Measurements from ENCODE around the gene XIAP.

Gene XIAP

DNA sequence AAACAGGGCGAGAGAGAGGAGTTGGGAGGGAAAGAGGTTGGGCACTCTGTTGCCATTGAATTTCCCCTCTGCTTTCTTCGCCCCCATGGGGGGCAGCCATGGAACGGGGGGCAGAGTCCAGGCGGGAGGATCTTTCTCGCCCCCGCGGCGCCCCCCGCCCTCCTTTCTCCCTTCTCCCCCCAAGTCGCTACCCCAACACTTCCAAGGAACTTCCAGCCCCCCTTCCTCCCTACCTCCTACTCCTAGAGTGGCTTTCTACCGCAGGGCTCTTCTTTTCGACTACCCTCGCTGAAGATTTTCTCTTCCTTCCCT is 101.1 kb downstream of the XIAP start:
- no peak for DNase-seq (ENCODE audit: low read depth)

DNA sequence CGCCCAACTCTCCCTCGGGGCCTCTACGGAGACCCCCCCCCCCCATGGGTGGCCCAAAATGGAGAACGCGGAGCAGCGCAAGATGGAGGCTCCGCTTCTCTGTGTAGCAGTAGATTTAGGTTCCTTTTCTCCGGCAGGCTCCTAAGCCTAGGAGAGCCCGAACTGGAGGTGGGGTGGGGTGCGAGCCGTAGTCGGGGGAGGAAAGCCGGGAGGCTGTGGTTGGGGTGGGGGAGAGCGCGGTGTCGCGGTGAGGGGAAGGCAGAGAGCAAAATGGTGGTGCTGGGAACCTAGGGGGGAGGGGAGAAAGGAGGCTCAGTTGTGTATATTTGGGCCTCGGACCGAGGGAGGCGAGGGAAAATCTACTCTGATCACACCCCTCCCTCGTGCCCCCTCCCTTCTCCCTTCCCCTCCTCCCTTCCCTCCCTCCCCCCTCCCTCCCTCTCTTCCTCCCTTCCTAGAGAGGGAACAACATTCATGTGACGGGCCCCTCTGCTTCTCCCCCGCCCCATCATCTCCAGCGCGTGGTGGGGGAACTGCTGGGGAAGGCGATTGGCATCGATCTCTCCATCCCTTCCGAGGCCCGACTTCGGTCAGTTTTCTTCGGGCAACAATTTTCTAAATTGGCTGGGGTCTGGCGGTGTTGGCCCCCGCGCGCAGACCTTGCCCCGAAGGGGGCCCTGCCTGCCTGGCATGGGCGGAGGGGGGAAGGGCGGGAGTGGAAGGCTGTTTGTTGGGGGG is 101.6 kb downstream of the XIAP start, which contains the start of gene STAG2:
TSS of gene STAG2 (plus strand) at position 439 of the 738 bp plus-strand sequence. CDS start 60,922 bp downstream, outside the sequence.
- peak; percentile 84 for DNase-seq (ENCODE audit: low read depth)

- no peak for DNase-seq (ENCODE audit: low read depth)
Observed at GRCh38 chrX:123962006-123962467, 102.2 kb downstream of the XIAP start.

- peak; percentile 90 for DNase-seq (ENCODE audit: low read depth)
Observed at GRCh38 chrX:123962794-123963373, 103.0 kb downstream of the XIAP start.

Measured in fibroblast of the conjunctiva (primary cell).